ENCODE results near the gene NKG7.

Gene NKG7

GRCh38 chr19:51339687-51340656, 32.5 kb downstream of the NKG7 start:
- Histone ChIP-seq H2AFZ (ENCODE audit: low read depth, low read length) (peak overlapping the region; percentile 73), H3K4me2 (ENCODE audit: low read length) (peak overlapping the region; percentile 85), H3K27ac (ENCODE audit: low read length) (no peak overlapping the region), H3K9ac (ENCODE audit: low read length) (peak overlapping the region; percentile 31; the same call in 1 of the 2 replicates), H3K4me3 (ENCODE audit: low read length) (peak overlapping the region; percentile 79), H3K9me3 (ENCODE audit: insufficient read depth, low read length) (no peaks in the 10 kb centered on the region), H3K27me3 (ENCODE audit: low read depth, low read length) (peaks cover 9% of the 10 kb centered on the region; the same call in 1 of the 2 replicates), H3K36me3 (replicated peaks; ENCODE audit: low read depth, low read length) (peaks cover 4% of the 10 kb centered on the region), H3K79me2 (ENCODE audit: low read length) (no peaks in the 10 kb centered on the region), H3K4me1 (ENCODE audit: low read length) (peaks cover 16% of the 10 kb centered on the region), H4K20me1 (ENCODE audit: insufficient read depth, low read length) (no peaks in the 10 kb centered on the region)
- TF ChIP-seq EZH2phosphoT487 (IDR thresholded peaks at IDR 0.05; ENCODE audit: low read depth) = no peak
- TF ChIP-seq, protein P1, sequence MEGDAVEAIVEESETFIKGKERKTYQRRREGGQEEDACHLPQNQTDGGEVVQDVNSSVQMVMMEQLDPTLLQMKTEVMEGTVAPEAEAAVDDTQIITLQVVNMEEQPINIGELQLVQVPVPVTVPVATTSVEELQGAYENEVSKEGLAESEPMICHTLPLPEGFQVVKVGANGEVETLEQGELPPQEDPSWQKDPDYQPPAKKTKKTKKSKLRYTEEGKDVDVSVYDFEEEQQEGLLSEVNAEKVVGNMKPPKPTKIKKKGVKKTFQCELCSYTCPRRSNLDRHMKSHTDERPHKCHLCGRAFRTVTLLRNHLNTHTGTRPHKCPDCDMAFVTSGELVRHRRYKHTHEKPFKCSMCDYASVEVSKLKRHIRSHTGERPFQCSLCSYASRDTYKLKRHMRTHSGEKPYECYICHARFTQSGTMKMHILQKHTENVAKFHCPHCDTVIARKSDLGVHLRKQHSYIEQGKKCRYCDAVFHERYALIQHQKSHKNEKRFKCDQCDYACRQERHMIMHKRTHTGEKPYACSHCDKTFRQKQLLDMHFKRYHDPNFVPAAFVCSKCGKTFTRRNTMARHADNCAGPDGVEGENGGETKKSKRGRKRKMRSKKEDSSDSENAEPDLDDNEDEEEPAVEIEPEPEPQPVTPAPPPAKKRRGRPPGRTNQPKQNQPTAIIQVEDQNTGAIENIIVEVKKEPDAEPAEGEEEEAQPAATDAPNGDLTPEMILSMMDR (IDR thresholded peaks at IDR 0.05; ENCODE audit: low read depth, low read length) = 0 out of 2 replicates have a peak, but pooled peaks have one; percentile 8

DNA sequence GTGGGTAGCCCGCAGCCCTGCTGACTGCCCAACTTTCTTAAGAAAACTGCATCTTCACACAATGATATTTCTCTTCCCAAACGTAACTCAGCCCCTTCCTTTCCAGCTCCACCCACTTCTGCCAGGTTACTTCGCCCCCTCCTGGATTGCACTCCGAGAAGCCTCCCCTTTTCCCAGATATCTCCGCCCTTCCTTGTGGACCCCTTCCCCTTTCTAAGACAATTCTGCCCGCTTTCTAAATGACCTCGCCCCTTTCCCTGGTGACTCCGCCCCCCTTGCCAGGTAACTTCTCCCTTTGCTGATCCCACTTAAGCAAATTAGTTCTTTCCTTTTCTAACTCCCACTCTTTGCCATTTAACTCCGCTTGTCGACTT, 33.2 kb downstream of the NKG7 start:
- H3K9me3 ChIP-seq (ENCODE audit: insufficient read depth, low read length) = no peaks in the 10 kb centered on the region
- peaks cover 9% of the 10 kb centered on the region for H3K4me1 ChIP-seq (ENCODE audit: low read length)
- no peaks in the 10 kb centered on the region for H3K79me2 ChIP-seq (ENCODE audit: low read length)
- H3K4me3 ChIP-seq (ENCODE audit: low read length) = peak overlapping the region; percentile 79
- peak overlapping the region; percentile 31; the same call in 1 of the 2 replicates for H3K9ac ChIP-seq (ENCODE audit: low read length)
- no peaks in the 10 kb centered on the region for H3K36me3 ChIP-seq (replicated peaks; ENCODE audit: low read depth, low read length)
- H2AFZ ChIP-seq (ENCODE audit: low read depth, low read length) = peak overlapping the region; percentile 73
- no peak for TF ChIP-seq EZH2phosphoT487 (IDR thresholded peaks at IDR 0.05; ENCODE audit: low read depth)
- TF ChIP-seq, protein P1 (IDR thresholded peaks at IDR 0.05; ENCODE audit: low read depth, low read length) = no peak
- H4K20me1 ChIP-seq (ENCODE audit: insufficient read depth, low read length) = no peaks in the 10 kb centered on the region
- H3K27me3 ChIP-seq (ENCODE audit: low read depth, low read length) = peaks cover 9% of the 10 kb centered on the region; the same call in 1 of the 2 replicates
- H3K4me2 ChIP-seq (ENCODE audit: low read length) = peak overlapping the region; percentile 85
- H3K27ac ChIP-seq (ENCODE audit: low read length) = no peak overlapping the region

- H3K9ac ChIP-seq (ENCODE audit: low read length) = peak overlapping the region; percentile 33; the same call in 1 of the 2 replicates
- H3K4me3 ChIP-seq (ENCODE audit: low read length) = peak overlapping the region; percentile 79
- peak overlapping the region; percentile 85 for H3K4me2 ChIP-seq (ENCODE audit: low read length)
- H3K79me2 ChIP-seq (ENCODE audit: low read length) = no peaks in the 10 kb centered on the region
- peaks cover 4% of the 10 kb centered on the region for H3K4me1 ChIP-seq (ENCODE audit: low read length)
- no peaks in the 10 kb centered on the region for H3K36me3 ChIP-seq (replicated peaks; ENCODE audit: low read depth, low read length)
- no peaks in the 10 kb centered on the region for H4K20me1 ChIP-seq (ENCODE audit: insufficient read depth, low read length)
- peaks cover 9% of the 10 kb centered on the region; the same call in 1 of the 2 replicates for H3K27me3 ChIP-seq (ENCODE audit: low read depth, low read length)
- no peaks in the 10 kb centered on the region for H3K9me3 ChIP-seq (ENCODE audit: insufficient read depth, low read length)
- TF ChIP-seq EZH2phosphoT487 (IDR thresholded peaks at IDR 0.05; ENCODE audit: low read depth) = no peak
- TF ChIP-seq, protein P1 (IDR thresholded peaks at IDR 0.05; ENCODE audit: low read depth, low read length) = peak; percentile 97
- H3K27ac ChIP-seq (ENCODE audit: low read length) = no peak overlapping the region
- peak overlapping the region; percentile 73 for H2AFZ ChIP-seq (ENCODE audit: low read depth, low read length)
Measured at GRCh38 chr19:51338563-51339312, 33.7 kb downstream of the NKG7 start.
